Adrenal gland (tissue), 5 donors: ENCODE results near the gene VTCN1.

Source experiments
- CTCF ChIP-seq, 6 experiments: fragments of 450-650 bp in 4 of 6; fragments of 200-600 bp in 2 of 6; sonication (generic) in 1 of 6; IDR thresholded peaks; 1 replicate in 5 of 6; 2 replicates in 1 of 6; pipeline versions ENCODE4 v1.5.1 to v1.8.0; 2016 to 2021; ENCODE audit warnings: antibody characterized with exemption in 6 of 6, mild to moderate bottlenecking in 2 of 6, moderate library complexity in 1 of 6
- POLR2A ChIP-seq, 2 donors: fragments of 450-650 bp; IDR thresholded peaks; one replicate each; pipeline ENCODE4 v1.6.1; 2017; ENCODE audit warnings: antibody characterized with exemption in 2 of 2, mild to moderate bottlenecking in 2 of 2, moderate library complexity in 1 of 2
- donor health status: DM: no; HTN: no; CAD: no.

DNA sequence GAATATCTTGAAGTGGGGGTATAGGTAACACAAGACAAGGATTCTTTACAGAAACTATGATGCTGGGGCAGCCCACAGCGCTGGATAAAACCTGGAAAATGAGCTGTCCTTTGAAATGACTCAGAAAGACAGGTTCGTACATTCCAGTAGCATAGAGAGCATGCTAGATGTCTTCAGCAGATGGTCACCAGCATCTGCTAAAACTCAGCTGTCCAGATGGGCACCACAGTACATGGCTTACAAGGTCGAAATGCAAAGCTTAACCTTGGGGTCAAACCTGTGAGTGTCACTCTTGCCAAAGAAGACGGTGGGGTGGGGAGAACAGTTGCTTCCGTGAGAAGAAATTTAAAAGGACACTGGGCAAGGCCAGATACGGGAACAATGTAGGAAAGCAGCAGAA is 47.9 kb downstream of the VTCN1 start:
- TF ChIP-seq CTCF (IDR thresholded peaks at IDR 0.05) (no peak), POLR2A (IDR thresholded peaks at IDR 0.05) (no peak)
